HEK293T (cell line): ENCODE measurements around the gene PDZD2.

Source experiments
- CTCF ChIA-PET: fragments of 350-600 bp; formaldehyde crosslinking; extraction: SDS; loops from one replicate; lab custom pipeline; 2021; ENCODE audit warnings: antibody characterized with exemption, inconsistent platforms; lab: Yijun Ruan, JAX
- POLR2A ChIA-PET: fragments of 350-600 bp; formaldehyde crosslinking; extraction: SDS; loops from one replicate; lab custom pipeline; 2020; ENCODE audit warnings: antibody characterized with exemption, inconsistent platforms; lab: Yijun Ruan, JAX
- DNase-seq: peaks from one replicate; pipeline ENCODE4 v3.0.0; 2012; ENCODE audit warnings: mixed read lengths; ENCODE audit errors: extremely low spot score
- ARNT ChIP-seq: fragments of 450-650 bp; IDR thresholded peaks from 2 replicates; pipeline ENCODE4 v1.6.1; 2017; ENCODE audit warnings: mild to moderate bottlenecking
- BHLHE40 ChIP-seq: fragments of 450-650 bp; IDR thresholded peaks from 2 replicates; pipeline ENCODE4 v1.6.1; 2016; ENCODE audit warnings: mild to moderate bottlenecking, moderate library complexity, borderline replicate concordance
- CTBP1 ChIP-seq: fragments of 450-650 bp; IDR thresholded peaks from 2 replicates; pipeline ENCODE4 v1.6.1; 2016; ENCODE audit warnings: borderline replicate concordance
- ELF4 ChIP-seq: fragments of 450-650 bp; IDR thresholded peaks from 2 replicates; pipeline ENCODE4 v1.6.1; 2017; ENCODE audit warnings: antibody characterized with exemption
- FOXA1 ChIP-seq: fragments of 450-650 bp; IDR thresholded peaks from 2 replicates; pipeline ENCODE4 v1.6.1; 2016; ENCODE audit warnings: mild to moderate bottlenecking
- FOXK2 ChIP-seq: fragments of 450-650 bp; IDR thresholded peaks from 2 replicates; pipeline ENCODE4 v1.6.1; 2016; ENCODE audit warnings: mild to moderate bottlenecking
- FOXM1 ChIP-seq: fragments of 450-650 bp; IDR thresholded peaks from 2 replicates; pipeline ENCODE4 v1.6.1; 2017; ENCODE audit warnings: mild to moderate bottlenecking, borderline replicate concordance
- HDGF ChIP-seq: fragments of 450-650 bp; IDR thresholded peaks from 2 replicates; pipeline ENCODE4 v1.6.1; 2017; ENCODE audit warnings: antibody characterized with exemption, borderline replicate concordance
- L3MBTL2 ChIP-seq: fragments of 450-650 bp; conservative IDR thresholded peaks from 2 replicates; pipeline ENCODE4 v1.6.1; 2016; ENCODE audit warnings: mild to moderate bottlenecking
- LEF1 ChIP-seq: fragments of 450-650 bp; IDR thresholded peaks from 2 replicates; pipeline ENCODE4 v1.6.1; 2017; ENCODE audit warnings: mild to moderate bottlenecking, borderline replicate concordance
- NFRKB ChIP-seq: fragments of 450-650 bp; IDR thresholded peaks from 2 replicates; pipeline ENCODE4 v1.6.1; 2016; ENCODE audit warnings: mild to moderate bottlenecking, moderate library complexity
- SP1 ChIP-seq: fragments of 450-650 bp; IDR thresholded peaks from 2 replicates; pipeline ENCODE4 v1.6.1; 2017
- SUZ12 ChIP-seq: fragments of 450-650 bp; IDR thresholded peaks from 2 replicates; pipeline ENCODE4 v1.6.1; 2016; ENCODE audit warnings: mild to moderate bottlenecking
- TARDBP ChIP-seq: fragments of 450-650 bp; IDR thresholded peaks from 2 replicates; pipeline ENCODE4 v1.6.1; 2016
- ZNF384 ChIP-seq: fragments of 450-650 bp; IDR thresholded peaks from 2 replicates; pipeline ENCODE4 v1.6.1; 2016
- TF ChIP-seq, protein P1 (sequence below): fragments of 450-650 bp; IDR thresholded peaks from 2 replicates; pipeline ENCODE4 v1.6.1; 2016

Gene PDZD2

GRCh38 chr5:31738199-31738598, 99.3 kb downstream of the PDZD2 start:
- ChIA-PET POLR2A (interaction anchor here (0.6 kb wide), 1 partner anchor 736 kb away, joined by 3 read pairs; no protein-coding TSS in a partner anchor), CTCF (interaction anchor here (1.2 kb wide), 1 partner anchor 71 kb away, joined by 6 read pairs; no protein-coding TSS in a partner anchor)
- no peak for TF ChIP-seq ZNF384
- no peak for TF ChIP-seq CTBP1
- no peak for TF ChIP-seq L3MBTL2
- TF ChIP-seq HDGF, result no peak
- no peak for TF ChIP-seq FOXK2
- no peak for TF ChIP-seq FOXA1
- TF ChIP-seq TARDBP, result no peak
- TF ChIP-seq FOXM1, result no peak
- TF ChIP-seq LEF1, result no peak
- TF ChIP-seq, protein P1, sequence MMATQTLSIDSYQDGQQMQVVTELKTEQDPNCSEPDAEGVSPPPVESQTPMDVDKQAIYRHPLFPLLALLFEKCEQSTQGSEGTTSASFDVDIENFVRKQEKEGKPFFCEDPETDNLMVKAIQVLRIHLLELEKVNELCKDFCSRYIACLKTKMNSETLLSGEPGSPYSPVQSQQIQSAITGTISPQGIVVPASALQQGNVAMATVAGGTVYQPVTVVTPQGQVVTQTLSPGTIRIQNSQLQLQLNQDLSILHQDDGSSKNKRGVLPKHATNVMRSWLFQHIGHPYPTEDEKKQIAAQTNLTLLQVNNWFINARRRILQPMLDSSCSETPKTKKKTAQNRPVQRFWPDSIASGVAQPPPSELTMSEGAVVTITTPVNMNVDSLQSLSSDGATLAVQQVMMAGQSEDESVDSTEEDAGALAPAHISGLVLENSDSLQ, result no peak
- no peak for TF ChIP-seq ELF4
- no peak for TF ChIP-seq SUZ12
- no peak for TF ChIP-seq NFRKB
- TF ChIP-seq BHLHE40, result no peak
- TF ChIP-seq ARNT, result no peak
- TF ChIP-seq SP1, result no peak
- DNase-seq, result no peak

DNA sequence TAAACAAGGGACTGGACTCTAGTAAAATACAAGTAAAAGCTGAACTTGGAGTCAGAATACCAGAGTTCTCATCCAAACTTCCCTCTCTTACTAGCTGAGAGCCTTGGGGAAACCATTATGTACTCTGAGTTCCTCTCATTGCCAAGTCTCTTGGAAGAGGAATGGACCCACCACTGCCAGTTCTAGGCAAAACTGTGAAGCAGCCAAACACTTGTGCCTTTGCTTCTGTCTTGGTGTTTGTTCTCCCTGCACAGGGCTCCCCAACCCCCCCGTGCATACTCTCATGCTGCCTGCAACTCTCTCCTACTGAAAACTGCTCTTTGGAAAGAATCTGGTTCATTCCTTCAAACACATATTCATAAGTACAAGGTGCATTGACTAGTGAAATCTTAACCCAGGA, 102.6 kb downstream of the PDZD2 start:
- ChIA-PET CTCF (no interaction called here), POLR2A (no interaction called here)
- TF ChIP-seq L3MBTL2, result no peak
- TF ChIP-seq FOXK2, result no peak
- no peak for TF ChIP-seq LEF1
- TF ChIP-seq ELF4, result no peak
- TF ChIP-seq CTBP1, result no peak
- no peak for TF ChIP-seq HDGF
- no peak for DNase-seq

DNA sequence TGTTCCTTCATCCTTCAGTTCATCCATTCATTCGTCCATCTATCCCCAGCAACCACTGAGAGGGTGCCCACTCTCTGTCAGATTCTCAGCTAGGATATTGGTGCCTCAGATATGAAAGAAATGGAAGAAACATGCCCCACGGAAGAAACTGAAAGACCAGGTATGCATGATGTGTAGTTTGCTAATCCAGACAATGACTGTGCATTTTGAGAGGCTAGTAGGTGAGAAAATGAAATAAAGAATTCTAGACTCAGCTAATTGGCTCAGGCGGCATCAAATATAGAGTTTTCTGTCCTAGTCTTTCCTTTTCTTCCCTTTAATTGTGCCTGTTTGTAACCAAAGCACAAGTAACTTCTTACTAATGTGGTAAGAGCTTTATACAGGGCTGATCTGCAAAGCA, 104.7 kb downstream of the PDZD2 start:
- DNase-seq, result no peak
- ChIA-PET POLR2A (no interaction called here), CTCF (no interaction called here)
- TF ChIP-seq CTBP1, result no peak
- TF ChIP-seq FOXM1, result no peak
- TF ChIP-seq FOXA1, result no peak
- TF ChIP-seq FOXK2, result no peak
- TF ChIP-seq NFRKB, result no peak
- TF ChIP-seq, protein P1, result no peak
- no peak for TF ChIP-seq ARNT
- TF ChIP-seq HDGF, result no peak
- TF ChIP-seq L3MBTL2, result no peak
- no peak for TF ChIP-seq ELF4
- TF ChIP-seq BHLHE40, result no peak
- TF ChIP-seq LEF1, result no peak
- no peak for TF ChIP-seq SUZ12
- TF ChIP-seq SP1, result no peak
- TF ChIP-seq TARDBP, result no peak

DNA sequence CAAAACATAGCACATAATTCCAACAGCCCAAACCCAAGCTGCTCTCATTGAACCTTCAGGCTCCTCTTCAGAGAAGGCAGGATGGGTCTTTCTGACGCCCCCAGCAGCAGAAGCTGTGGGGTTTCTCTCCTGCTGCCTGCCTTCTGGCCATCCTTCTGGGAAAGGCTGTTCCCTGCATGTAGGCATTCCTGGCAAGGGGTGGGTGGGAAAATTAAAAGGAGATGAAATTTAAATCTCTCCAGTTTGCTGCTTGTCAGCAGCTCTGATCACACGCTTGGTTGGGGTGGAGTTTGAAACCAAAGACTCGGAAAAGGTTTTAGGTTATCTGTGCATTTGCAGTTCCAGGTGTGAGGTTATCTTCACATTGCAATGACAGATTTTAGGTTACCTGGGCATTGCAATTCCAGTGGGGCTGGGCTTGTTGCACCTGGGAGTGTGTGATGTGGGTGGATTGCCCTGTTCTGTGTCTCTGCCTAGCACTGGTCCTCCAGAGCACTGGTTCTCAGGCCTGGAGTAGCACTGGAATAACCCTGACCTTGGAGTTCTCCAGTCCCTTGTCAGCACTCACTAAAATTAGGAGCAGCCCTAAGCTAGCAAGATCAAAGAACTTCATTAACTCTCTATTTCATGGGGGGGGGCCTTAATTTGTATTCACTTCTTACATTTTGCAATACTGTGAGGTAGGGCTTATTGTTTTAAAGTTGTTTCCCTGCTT, 109.7 kb downstream of the PDZD2 start:
- POLR2A ChIA-PET, result no interaction called here
- CTCF ChIA-PET, result no interaction called here
- TF ChIP-seq FOXA1 (no peak), LEF1 (no peak), CTBP1 (no peak), BHLHE40 (no peak), ARNT (no peak), HDGF (no peak), L3MBTL2 (no peak), TARDBP (no peak), FOXM1 (no peak), SP1 (no peak), ELF4 (no peak), NFRKB (no peak), ZNF384 (no peak), FOXK2 (no peak), SUZ12 (no peak)
- TF ChIP-seq, protein P1, result no peak
- DNase-seq, result no peak

- ChIA-PET POLR2A (no interaction called here), CTCF (no interaction called here)
- no peak for DNase-seq
- TF ChIP-seq ELF4 (no peak), FOXM1 (no peak), HDGF (no peak), TARDBP (no peak), SP1 (no peak), ZNF384 (no peak), L3MBTL2 (no peak), FOXA1 (no peak), NFRKB (no peak), SUZ12 (no peak), LEF1 (no peak), FOXK2 (no peak)
- TF ChIP-seq, protein P1, result no peak
Observed at GRCh38 chr5:31750215-31750614, 111.3 kb downstream of the PDZD2 start.

GRCh38 chr5:31751610-31752009, 112.7 kb downstream of the PDZD2 start:
- no peak for DNase-seq
- no peak for TF ChIP-seq L3MBTL2
- TF ChIP-seq SP1, result no peak
- no peak for TF ChIP-seq ELF4
- TF ChIP-seq CTBP1, result no peak
- TF ChIP-seq FOXK2, result no peak
- no peak for TF ChIP-seq SUZ12
- TF ChIP-seq LEF1, result no peak
- TF ChIP-seq, protein P1, result no peak
- no peak for TF ChIP-seq NFRKB
- no peak for TF ChIP-seq ZNF384
- no peak for TF ChIP-seq HDGF
- TF ChIP-seq ARNT, result no peak
- TF ChIP-seq TARDBP, result no peak
- no peak for TF ChIP-seq FOXA1
- no peak for TF ChIP-seq BHLHE40
- TF ChIP-seq FOXM1, result no peak
- ChIA-PET POLR2A (no interaction called here), CTCF (no interaction called here)
